Measurements from ENCODE around the gene NDOR1.

Gene NDOR1
- total RNA-seq, result 27.0 to 32.7 reads per million in 2 donors

DNA sequence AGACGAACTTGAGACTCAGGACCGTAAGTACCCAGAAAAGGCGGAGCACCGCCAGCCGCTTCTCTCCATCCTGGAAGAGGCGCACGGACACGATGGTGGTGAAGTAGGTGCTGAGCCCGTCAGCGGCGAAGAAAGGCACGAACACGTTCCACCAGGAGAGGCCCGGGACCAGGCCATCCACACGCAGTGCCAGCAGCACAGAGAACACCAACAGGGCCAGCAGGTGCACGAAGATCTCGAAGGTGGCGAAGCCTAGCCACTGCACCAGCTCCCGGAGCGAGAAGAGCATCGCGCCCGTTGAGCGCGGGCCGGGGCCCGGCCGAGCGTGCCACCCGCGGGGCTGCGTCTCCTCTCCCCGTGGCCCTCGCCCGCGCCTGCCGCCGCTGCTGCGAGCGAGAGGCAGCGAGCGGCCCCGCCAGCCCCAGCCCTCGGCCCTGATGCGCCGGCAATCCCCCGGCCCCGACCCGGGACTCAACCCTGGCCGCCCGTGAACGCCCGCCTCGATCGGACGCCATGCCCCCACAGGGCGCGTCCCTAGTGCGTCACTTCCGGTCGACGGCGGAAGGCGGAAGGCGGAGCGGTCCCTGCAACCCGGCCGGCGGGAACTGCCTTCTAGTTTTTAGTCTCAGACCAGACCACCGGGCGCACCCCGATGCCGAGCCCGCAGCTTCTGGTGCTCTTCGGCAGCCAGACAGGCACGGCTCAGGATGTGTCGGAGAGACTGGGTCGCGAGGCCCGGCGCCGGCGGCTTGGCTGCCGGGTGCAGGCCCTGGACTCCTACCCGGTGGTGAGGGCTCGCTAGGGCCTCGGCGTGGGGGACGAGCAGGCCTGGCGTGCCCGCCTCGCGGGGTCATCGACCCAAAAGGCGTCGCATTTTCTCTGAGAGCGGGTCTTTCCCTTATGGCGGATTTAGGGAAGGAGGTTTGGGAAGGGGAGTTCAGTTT, at the start of gene NDOR1, which contains the start of gene TMEM203:
TSS of gene NDOR1 (plus strand) at position 575 of the 944 bp plus-strand sequence. CDS start at position 653, 78 bp downstream.
TSS of gene TMEM203 (minus strand) at position 523 of the 944 bp plus-strand sequence. CDS start at position 289, 234 bp downstream.
- DNase-seq, result peak; percentile 96

DNA sequence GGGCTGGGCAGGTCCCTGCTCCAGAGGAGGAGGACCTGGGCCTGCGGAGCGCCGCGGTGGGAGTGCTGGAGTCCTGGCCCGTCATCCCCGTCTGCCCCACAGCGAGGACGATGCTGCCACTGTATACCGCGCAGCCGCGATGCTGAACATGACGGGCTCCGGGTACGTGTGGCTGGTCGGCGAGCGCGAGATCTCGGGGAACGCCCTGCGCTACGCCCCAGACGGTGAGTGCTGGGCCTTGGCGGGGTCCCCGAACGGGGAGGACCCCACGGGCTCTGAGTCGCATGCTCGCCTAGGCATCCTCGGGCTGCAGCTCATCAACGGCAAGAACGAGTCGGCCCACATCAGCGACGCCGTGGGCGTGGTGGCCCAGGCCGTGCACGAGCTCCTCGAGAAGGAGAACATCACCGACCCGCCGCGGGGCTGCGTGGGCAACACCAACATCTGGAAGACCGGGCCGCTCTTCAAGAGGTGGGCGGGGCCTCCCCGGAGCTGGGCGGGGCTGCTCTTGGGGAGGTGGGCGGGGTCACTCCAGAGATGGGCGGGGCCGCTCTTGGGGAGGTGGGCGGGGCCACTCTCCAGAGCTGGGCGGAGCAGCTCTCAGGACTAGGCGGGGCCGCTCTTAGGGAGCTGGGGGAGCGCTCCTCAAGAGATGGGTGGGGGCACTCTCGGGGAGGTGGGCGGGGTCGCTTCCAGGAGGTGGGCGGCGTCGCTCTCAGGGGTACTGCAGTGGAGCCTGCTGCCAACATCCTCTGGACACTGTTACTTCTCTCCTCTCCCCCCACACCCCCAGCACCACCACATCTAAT, 48.7 kb upstream of the NDOR1 start:
- DNase-seq, result peak; percentile 45

DNA sequence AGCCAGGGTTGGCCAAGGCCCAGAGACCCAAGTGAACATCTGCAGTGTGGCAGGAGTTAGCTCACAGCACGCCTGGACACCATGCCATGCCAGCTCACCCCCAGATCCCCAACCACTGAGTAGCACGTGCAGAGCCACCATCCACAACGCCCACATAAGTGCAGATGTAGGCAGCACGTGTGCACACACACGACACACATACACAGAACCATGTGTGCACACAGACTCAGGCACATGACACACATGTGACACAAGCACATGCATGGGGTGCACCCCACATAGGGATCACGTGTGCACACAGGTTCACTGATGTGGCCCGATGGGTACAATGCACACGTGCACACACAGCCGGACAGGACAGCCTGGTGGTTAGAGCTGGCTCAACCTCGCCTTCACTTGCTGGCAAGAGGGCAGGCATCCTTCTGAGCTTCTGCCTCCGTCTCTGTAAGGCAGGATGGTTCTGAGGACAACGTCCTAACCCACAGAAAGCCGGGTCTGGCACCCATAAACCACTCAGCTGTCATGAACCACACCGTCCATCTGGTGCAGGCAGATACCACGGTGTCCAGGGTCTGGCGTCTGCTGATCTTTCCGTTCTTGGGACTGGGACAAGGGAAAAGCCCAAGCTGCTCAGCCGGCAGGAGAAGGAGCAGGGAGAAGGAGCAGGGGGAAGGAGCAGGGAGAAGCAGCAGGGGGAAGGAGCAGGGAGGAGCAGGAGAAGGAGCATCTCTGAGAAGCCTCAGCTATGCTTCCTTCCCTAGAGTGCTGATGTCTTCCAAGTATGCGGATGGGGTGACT, 47.7 kb upstream of the NDOR1 start:
- no peak for DNase-seq

DNA sequence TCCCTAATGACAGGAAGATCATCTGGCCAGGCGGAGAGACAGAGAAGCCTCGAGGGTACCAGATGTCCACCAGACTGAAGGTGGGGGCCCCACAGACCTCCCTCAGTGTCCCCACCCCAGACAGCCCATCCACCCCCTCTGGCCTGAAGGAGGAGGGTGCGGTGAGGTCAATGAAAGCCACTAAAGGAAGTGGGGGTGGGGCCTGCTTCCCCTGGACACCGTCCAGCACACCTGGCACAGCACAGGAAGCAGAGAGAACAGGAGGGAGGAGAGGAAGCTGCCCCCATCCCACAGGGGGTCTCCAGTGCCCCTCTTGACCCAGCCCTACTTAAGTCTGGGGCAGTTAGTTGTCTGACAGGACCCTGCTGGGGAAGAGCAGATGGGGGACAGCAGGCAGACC, 46.9 kb upstream of the NDOR1 start:
- DNase-seq, result no peak

DNA sequence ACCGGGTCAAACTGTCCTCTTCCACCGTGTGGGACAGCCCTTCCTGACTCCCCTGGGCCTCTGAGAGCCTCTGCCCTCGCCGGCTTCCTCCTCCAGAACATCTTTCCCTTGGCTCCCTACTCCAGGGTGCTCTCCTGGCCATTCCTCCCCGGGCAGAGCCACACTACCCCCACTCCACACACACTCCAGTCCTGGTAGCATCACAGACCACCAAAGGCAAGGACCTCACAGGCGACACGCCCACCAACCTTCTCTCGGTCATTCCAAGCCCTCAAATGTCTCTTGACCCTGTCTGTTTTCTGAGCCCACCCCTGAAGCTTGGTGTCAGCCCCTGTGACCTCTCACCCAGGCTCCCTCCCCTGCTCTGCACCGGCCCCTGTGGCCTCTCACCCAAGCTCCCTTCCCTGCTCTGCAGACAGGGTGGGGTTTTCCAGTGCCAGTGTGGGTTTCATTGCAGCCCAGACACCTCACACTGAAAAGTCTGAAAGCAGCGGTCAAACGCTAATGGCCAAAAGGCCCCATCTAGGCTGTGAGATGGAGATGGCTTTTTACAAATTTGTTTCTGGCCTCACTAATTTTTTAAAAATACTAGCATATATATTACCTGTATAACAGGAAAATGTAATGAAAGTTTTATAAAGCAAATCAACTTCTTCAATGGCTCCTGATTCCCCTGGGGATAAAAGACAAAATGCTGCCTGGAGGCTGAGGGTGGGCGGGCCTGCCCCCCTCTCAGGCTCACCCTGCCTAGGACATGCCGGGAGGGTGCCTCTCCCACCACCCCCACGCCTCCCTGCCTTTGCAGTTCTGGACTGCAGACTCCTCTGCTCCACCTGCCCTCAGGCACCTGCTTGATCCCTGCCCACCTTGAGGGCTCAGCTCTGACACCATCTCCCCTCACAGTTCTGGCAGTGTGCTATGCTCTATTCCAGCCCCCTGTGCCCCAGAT, 46.1 kb upstream of the NDOR1 start:
- no peak for DNase-seq

DNA sequence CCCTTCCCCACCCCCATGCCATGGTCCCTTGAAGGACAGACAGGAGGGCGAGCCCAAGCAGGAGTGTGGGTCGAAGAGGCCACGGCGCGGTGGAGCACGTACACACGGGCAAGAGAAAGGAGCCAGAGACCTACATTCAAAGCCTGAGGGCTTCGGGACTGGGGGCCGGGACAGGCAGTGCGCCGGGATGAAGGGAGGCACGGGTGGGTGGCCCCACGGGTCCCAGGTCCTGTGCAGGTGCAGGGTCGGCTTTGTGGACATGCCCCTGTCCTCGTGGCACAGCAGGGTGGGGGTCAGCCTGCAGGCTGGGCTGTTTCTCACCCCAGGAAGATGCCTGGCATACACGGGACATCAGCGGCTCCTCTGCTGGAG, 45.5 kb upstream of the NDOR1 start:
- DNase-seq, result no peak

DNA sequence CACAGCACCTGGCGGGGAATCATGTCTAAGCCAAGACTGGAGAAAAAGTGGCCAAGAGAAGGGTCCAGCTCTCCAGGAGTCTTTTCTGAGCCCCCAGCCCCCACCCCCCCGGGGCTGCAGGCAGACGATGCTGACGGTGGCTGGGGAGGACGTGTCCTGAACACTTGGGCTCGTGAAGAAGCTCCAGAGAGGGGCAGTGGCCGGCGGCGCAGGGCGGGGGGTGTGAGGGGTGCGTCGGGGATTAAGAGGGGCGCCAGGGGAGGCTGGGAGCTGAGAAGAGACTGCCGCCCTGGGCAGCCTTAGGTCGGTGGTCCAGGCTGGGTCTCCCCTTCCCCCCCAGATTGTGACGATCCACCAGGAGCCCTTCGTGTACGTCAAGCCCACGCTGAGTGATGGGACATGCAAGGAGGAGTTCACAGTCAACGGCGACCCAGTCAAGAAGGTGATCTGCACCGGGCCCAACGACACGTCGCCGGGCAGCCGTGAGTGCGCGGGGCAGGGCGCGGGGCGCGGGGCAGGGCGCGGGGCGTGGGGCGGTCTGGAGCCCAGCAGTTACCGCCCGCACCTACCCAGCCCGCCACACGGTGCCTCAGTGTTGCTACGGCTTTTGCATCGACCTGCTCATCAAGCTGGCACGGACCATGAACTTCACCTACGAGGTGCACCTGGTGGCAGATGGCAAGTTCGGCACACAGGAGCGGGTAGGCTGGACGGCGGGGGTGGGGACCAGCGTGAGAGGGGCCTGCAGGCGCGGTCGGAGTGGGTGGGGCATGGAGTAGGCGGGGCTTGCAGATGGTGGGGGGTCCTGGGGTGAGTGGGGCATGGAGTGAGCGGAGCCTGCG, 44.6 kb upstream of the NDOR1 start:
- DNase-seq, result no peak

DNA sequence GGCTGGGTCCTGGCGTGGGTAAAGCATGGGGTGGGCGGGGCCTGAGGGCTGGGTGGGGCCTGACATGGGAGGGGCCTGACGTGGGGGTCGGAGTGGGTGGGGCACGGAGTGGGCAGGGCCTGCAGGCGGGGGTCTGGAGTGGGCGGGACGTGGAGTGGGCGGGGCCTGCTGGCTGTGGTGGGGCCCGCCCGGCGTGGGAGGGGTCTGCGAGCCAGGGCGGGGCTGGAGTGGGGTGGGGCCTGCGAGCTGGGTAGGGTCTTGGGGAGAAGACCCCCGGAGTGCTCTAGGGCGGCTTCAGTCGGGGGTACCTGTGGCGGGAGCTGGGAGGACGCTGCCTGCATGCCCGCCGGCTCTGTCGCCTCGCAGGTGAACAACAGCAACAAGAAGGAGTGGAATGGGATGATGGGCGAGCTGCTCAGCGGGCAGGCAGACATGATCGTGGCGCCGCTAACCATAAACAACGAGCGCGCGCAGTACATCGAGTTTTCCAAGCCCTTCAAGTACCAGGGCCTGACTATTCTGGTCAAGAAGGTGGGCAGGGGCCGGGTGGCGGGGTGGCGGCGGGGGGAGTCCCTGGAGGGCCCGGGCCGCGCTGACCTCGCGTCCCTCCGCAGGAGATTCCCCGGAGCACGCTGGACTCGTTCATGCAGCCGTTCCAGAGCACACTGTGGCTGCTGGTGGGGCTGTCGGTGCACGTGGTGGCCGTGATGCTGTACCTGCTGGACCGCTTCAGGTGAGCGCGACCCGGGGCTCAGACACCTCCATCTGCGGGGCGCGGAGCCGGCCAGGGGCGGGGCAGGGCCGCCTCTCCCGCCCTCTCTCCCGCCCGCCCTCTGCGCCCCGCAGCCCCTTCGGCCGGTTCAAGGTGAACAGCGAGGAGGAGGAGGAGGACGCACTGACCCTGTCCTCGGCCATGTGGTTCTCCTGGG, 43.7 kb upstream of the NDOR1 start:
- DNase-seq, result no peak

DNA sequence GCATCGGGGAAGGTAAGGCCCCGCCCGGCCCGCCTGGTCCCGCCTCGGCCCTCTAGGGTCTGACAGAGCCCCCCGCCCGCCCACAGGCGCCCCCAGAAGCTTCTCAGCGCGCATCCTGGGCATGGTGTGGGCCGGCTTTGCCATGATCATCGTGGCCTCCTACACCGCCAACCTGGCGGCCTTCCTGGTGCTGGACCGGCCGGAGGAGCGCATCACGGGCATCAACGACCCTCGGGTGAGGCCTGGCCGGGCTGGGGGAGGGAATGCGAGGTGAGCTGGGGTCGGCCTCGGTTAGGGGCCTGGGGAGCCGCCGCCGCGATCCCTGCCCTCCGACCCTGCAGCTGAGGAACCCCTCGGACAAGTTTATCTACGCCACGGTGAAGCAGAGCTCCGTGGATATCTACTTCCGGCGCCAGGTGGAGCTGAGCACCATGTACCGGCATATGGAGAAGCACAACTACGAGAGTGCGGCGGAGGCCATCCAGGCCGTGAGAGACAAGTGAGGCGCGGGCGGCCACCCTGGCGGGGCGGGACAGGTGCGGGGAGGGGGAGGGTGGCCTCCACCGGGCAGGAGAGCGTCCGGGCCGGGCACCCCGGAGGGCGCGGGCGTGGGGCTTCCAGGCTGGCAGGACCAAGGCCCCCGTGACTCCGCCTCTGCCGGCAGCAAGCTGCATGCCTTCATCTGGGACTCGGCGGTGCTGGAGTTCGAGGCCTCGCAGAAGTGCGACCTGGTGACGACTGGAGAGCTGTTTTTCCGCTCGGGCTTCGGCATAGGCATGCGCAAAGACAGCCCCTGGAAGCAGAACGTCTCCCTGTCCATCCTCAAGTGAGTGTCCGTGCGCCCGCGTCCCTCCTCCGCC, 42.8 kb upstream of the NDOR1 start:
- no peak for DNase-seq

DNA sequence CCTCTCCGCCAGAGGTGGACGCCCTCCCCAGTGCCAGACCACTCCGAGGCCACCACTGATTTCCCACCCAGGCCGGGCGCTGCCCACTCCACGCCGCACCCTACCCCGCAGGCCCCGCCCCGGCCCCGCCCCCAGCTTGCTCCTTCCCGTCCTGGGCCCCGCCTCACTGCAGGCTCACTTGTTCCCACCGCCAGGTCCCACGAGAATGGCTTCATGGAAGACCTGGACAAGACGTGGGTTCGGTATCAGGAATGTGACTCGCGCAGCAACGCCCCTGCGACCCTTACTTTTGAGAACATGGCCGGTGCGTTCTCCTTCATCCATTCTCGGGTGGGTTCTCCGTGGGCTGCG, 42.2 kb upstream of the NDOR1 start:
- DNase-seq, result no peak

DNA sequence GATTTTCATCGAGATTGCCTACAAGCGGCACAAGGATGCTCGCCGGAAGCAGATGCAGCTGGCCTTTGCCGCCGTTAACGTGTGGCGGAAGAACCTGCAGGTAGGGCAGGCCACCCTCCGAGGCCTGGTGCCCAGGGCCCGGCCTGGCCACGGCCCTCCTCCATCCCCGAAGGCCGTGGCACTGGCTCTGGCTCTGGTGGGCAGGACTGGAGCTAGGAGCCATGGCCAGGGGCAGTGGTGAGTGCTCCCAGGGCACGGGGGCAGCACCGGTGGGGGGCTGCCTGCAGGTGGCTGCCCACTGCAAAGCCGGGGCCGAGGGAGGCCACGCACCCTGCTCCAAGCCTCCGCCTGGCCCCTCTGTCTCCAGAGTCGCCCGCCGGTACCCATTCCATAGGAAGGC, 41.7 kb upstream of the NDOR1 start:
- no peak for DNase-seq

DNA sequence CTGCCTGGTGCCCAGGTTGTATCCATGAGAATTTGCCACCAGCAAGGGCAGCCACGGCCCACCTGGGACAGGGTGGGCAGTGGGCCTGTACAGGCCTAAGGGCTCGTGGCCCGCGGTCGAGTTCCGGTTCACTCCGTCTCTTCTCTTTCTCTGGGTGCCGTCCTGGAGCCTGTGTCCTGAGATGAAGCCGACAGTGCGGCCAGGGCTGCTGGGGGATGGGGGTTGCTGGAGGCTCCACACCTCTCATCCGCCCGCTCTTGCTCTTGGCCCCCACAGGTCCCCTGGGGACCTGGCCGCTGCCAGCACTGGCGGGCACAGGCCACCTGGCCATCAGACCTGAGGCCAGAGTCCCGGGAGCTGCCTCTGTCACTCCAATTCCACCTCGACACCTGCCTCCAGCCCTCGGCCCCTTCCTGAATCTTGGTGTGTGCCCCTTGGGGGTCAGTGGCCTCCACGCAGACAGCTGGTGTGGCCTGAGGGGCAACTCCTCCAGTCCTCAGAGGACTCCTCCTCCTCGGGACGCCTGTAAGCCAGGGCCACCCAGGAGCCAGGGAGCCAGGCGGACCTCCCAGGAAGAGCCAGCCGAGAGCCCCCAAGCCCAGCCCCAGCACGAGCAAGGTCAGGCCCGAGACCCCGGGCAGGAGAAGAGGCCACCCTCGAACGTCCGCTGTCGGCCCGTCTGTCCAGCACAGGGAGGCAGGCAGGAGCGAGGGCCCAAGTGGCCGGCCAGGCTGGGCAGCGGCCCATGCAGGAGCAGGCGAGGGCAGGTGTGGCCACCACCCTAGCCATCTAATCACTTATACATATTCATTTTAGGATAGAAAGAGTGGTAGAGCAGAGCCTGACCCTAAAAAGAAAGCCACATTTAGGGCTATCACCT, 40.9 kb upstream of the NDOR1 start:
- no peak for DNase-seq

DNA sequence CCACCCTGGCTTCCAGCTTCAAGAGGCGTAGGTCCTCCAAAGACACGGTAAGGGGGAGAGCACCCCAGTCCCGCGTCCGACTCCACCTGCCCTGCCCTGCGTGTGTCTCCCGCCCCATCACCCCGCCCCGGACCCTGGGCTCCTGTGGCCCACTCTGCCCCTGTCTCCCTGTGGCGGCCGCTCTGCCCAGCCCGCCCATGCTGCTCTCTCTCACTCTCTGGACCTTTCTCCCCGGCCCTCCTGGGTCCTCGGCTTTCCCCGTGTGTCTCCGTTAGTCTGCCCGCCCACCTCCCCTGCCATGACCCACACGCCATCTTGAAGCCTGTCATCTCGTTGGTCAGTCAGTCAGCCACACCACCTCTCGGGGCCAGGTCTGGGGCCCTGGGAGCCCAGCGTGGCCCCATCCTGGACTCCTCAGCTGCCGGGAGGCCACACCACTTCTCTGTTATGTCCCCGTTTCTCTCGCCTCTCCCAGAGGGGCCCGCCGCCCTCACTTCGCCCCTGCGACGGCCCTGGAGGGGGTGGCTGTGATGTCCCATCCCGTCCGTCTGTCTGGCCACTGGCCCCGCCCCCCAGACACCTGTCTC, 40.2 kb upstream of the NDOR1 start:
- DNase-seq, result no peak

DNA sequence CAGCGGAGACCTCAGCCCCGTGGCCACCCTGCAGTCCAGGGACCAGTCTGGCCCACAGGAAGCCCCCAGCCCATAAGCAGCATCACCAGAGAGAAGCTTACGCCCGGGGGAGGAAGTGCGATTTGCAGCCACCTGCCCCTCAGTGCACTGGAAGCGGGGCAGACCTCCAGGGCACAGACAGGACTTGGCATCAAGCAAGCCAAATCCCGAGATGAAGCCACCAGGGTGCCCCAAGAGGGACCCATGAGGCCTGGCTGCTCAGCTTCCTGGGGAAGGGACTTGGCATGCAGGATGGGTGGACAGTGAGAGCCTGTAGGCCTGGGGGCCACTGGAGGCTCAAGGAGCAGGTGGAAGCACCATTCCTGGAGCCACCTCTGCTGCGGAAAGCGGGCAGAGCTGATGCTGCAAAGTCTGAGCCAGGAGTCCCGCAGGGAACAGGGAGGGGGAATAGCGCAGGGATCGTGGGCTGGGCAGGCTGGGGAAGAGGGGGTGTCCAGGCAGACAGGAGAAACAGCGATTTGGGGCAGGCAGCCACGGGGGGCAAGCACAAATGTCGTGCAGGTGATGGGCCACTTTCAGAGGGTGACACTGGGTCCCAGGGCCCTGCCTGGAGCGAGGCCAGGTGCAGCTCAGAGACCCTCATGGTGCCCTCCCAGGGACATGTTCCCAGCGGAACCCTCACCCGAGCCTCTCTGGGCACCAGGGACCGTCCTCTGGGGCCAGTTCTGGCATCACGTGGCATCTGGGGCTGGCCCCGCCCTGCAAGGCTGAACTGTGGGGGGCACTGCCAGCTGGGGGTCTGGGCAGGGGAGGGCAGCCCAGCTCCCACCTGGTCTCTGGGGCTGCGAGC, 38.9 kb upstream of the NDOR1 start:
- DNase-seq, result no peak

DNA sequence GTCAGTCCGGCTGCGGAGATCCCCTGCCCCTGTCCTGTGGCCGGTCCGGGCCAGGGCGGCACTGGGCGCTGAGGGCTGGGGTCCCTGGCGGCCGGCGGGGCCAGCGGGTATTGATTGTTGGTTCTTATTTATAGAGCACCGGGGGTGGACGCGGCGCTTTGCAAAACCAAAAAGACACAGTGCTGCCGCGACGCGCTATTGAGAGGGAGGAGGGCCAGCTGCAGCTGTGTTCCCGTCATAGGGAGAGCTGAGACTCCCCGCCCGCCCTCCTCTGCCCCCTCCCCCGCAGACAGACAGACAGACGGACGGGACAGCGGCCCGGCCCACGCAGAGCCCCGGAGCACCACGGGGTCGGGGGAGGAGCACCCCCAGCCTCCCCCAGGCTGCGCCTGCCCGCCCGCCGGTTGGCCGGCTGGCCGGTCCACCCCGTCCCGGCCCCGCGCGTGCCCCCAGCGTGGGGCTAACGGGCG, 38.2 kb upstream of the NDOR1 start:
- no peak for DNase-seq

Data from T-helper 9 cell (primary cell).